DND-41 (cell line): ENCODE measurements around the gene RABL2A.
"Not testable (repeated sequence)": the region's sequence is repeated elsewhere in the genome, so short reads cannot be mapped to it uniquely, and the experiment has no call there.

Experiments used
- ATAC-seq: fragments of 200-7000 bp; cut with Tn5 transposase; 3 replicates; pipeline ENCODE4 v1.9.1; 2021; ENCODE audit warnings: low read depth; ENCODE audit not compliant: insufficient read depth
- DNase-seq: peaks from one replicate; pipeline ENCODE4 v3.0.0-alpha.2; 2020
- H2AFZ ChIP-seq: 2 replicates; pipeline ENCODE4 v1.6.0; 2012; ENCODE audit warnings: low read depth, low read length
- H3K27ac ChIP-seq: 2 replicates; pipeline ENCODE4 v1.5.1; 2012; ENCODE audit warnings: low read length, inconsistent platforms
- H3K27me3 ChIP-seq: fragments of 200-600 bp; sonication (generic); 2 replicates; pipeline ENCODE4 v1.6.0; 2012; ENCODE audit warnings: low read length, mild to moderate bottlenecking, inconsistent platforms; ENCODE audit not compliant: insufficient read depth, poor library complexity
- H3K36me3 ChIP-seq: 2 replicates; pipeline ENCODE4 v1.5.1; 2012; ENCODE audit warnings: low read length, inconsistent platforms; ENCODE audit not compliant: insufficient read depth
- H3K4me1 ChIP-seq: 2 replicates; pipeline ENCODE4 v1.5.1; 2012; ENCODE audit warnings: mild to moderate bottlenecking, low read length; ENCODE audit not compliant: insufficient read depth
- H3K4me2 ChIP-seq: 2 replicates; pipeline ENCODE4 v1.6.0; 2012; ENCODE audit warnings: mild to moderate bottlenecking, moderate library complexity, low read length, inconsistent platforms; ENCODE audit not compliant: insufficient read depth
- H3K4me3 ChIP-seq, 2 experiments: fragments of 200-600 bp in 1 of 2; shearing (Covaris generic) in 1 of 2; 2 replicates each; pipeline ENCODE4 v1.5.1; 2012 to 2016; ENCODE audit warnings: inconsistent platforms in 2 of 2, low read length in 2 of 2, mild to moderate bottlenecking in 2 of 2, low read depth in 1 of 2, moderate library complexity in 1 of 2
- H3K79me2 ChIP-seq: 2 replicates; pipeline ENCODE4 v1.6.0; 2012; ENCODE audit warnings: low read length, inconsistent platforms; ENCODE audit not compliant: insufficient read depth
- H3K9ac ChIP-seq: 2 replicates; pipeline ENCODE4 v1.6.0; 2012; ENCODE audit warnings: low read depth, mild to moderate bottlenecking, inconsistent platforms, low read length, moderate library complexity
- H3K9me3 ChIP-seq: 2 replicates; pipeline ENCODE4 v1.5.1; 2012; ENCODE audit warnings: low read length, moderate library complexity, mild to moderate bottlenecking, inconsistent platforms; ENCODE audit not compliant: insufficient read depth, severe bottlenecking
- H4K20me1 ChIP-seq: 2 replicates; pipeline ENCODE4 v1.6.0; 2012; ENCODE audit warnings: low read length; ENCODE audit not compliant: insufficient read depth

The RABL2A gene

DNA sequence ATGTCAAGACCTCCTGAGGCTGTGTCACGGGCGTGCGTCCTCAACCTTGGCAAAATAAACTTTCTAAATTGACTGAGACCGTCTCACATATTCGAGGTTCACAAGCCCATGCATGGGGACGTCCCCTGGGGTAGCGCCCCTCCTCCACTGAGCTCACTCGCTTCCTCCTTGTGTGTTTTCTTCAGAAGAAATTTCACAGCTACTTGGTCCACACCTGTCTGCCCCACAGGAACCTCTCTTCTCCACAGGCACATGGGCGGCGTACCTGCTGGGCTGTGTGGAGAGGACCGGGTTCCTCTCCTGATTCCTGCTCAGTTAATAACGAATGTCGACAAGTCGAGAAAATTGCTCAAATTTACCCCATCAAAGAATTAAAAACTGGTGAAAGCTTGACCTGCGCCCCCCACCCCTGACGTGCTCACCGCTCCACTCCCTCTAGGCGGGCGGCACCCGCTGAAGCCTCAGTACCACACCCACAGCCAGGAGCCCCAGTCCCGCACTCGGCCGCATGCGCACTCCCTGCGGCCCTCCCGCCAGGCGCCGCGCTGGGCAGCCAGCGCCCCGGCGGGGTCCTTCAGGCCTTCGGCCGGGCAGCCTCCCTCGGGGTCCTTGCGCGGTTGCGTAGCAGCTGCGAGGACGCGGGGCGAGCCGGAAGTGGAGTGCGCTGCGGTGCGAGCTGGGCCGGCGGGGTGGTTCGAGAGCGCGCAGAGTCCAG lies at the start of gene RABL2A:
TSS of gene RABL2A (plus strand) at position 651 of the 715 bp plus-strand sequence. CDS start 1,341 bp downstream, outside the sequence.
- H3K36me3 ChIP-seq, H3K9me3 ChIP-seq, H4K20me1 ChIP-seq, H3K27me3 ChIP-seq, H3K79me2 ChIP-seq: not testable (repeated sequence)
- Histone ChIP-seq H3K4me2 (peak within 1 kb of the TSS; percentile 71), H3K9ac (peak within 1 kb of the TSS; percentile 54), H3K4me1 (peaks cover 12% of the 10 kb centered on the region), H3K27ac (peak within 1 kb of the TSS; percentile 57), H2AFZ (peak within 1 kb of the TSS; percentile 78), H3K4me3 (peak within 1 kb of the TSS; percentile 33 to 67; a peak in 3 of 4 replicates)
- DNase-seq, result peak; percentile 90
- peak; percentile 96 for ATAC-seq

DNA sequence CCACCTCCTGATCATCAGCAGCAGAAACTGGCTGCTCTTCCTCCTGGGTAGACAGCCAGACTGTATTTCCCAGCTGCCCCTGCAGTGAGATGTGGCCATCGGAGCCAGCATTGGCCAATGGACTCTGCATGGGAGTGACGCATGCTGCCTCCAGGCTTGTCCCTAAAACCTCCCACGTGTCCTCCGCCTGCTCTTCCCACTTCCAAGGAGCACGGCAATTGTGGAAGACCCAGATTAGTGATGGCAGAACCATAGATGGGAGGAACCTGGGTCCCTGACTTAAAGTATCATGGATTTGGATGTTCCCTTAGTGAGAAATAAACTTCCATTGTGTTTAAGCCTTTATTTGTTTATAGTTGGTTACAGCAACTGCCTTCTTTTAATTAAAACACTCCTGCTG lies 48.6 kb upstream of the RABL2A start:
- not testable (repeated sequence) for DNase-seq, H4K20me1 ChIP-seq, H2AFZ ChIP-seq, H3K4me3 ChIP-seq, H3K36me3 ChIP-seq, H3K27me3 ChIP-seq, H3K79me2 ChIP-seq, H3K9me3 ChIP-seq, ATAC-seq, H3K9ac ChIP-seq, H3K27ac ChIP-seq, H3K4me2 ChIP-seq
- peaks cover 13% of the 10 kb centered on the region for H3K4me1 ChIP-seq

DNA sequence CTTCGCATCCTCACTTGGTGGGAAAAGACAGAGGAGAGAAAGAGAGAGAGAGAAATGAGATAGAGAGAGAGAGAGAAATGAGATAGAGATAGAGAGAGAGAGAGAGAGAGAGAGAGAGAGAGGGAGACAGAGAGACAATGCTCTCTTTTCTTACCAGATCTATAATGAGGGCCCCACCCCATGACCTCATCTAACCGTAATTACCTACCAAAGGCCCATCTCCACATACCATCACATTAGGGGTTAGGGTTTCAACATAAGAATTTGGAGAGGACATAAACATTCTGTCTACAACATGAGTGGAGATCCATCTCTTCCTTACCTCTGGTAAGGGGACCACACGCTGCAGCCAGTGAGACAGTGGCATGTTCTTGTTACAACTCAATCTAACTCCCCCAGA lies 44.6 kb upstream of the RABL2A start:
- Histone ChIP-seq H3K4me3 (peak overlapping the region in 1 of 2 experiments; percentile 69; a peak in 1 of 4 replicates), H2AFZ (peak overlapping the region; percentile 59), H3K79me2 (peaks cover 12% of the 10 kb centered on the region), H3K4me2 (peak overlapping the region; percentile 84), H3K4me1 (peaks cover 25% of the 10 kb centered on the region)
- H4K20me1 ChIP-seq, H3K36me3 ChIP-seq, H3K27me3 ChIP-seq, ATAC-seq, H3K9ac ChIP-seq, DNase-seq, H3K9me3 ChIP-seq, H3K27ac ChIP-seq: not testable (repeated sequence)

DNA sequence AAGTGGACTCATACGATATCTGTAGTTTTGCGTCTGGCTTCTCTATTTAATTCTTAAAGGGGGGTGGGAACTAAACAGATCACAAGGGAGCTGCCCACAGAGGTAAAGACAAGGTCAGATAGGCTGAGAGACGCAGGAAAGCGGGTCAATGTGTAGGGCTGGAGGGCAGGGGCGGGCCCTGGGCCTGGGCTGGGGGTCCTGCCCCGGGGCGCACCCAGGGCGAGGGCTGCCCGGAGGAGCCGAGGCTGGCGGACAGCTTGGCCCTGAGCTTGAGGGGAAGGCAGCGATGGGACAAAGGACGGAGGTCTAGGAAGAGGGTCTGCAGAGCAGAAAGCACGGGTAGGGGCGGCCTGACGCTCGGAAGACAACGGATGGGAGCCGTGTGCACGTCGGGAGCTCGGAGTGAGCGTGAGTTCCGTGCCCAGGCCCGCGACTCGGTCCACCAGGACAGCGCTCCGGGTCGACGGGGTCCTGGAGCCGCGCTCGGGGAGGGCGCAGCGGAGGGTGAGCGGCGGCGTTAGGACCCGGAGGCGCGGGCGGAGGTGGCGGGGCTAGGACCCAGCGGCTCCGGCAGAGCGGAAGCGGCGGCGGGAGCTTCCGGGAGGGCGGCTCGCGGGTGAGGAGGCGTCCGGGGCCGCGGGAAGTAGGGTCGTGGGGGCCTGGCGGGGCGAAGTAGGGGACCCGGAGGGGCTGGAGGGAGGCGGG lies 43.4 kb upstream of the RABL2A start:
- Histone ChIP-seq H3K4me3 (peak overlapping the region; percentile 59 to 69), H3K4me1 (peaks cover 25% of the 10 kb centered on the region), H3K4me2 (peak overlapping the region; percentile 84), H2AFZ (peak overlapping the region; percentile 92), H3K9ac (peak overlapping the region; percentile 87), H3K79me2 (peaks cover 12% of the 10 kb centered on the region), H3K27ac (peak overlapping the region; percentile 83)
- H3K9me3 ChIP-seq, H4K20me1 ChIP-seq, H3K27me3 ChIP-seq, H3K36me3 ChIP-seq: not testable (repeated sequence)
- ATAC-seq, result peak; percentile 62; the same call in 1 of the 3 replicates
- DNase-seq, result peak; percentile 84

DNA sequence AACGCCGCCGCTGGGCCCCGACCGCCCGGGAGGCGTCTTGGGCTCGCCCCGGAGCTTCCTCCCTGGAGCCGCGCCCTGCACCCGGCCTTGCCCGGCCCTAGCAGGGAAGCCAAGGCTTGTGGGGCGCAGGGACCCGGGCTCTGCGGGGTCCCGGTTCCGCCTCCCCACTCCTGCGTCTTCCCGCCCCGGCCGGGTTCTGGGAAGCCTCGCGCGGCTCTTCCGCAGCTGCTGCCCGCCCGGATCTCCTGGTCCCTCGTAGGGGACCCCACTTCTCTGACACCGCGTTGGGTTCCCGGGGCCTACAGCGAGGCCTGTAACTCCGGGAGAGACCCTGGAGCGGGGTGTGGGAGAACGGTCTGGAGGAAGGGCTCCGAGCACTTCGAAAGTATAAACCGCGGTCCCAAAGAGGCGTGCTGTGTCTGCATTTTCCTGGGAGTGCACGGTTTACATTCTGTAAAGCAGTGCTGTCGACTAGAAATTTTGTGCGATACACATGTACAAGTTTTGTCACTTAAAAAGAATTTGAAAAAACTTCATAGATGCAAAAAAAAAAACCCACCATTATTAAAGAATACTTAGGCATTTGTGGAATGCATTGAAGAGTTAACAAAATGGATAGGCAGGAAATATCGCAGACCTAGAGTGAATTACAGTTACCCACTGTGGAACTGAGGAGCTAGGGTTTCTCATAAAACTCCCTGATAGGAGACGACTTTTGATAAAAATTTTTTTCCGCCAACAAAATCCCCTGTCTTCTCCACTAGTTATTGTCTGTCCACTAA lies 42.6 kb upstream of the RABL2A start:
- Histone ChIP-seq H3K4me3 (peak overlapping the region; percentile 59 to 67; a peak in 3 of 4 replicates), H3K9ac (peak overlapping the region; percentile 87), H3K4me2 (peak overlapping the region; percentile 70), H3K79me2 (peaks cover 12% of the 10 kb centered on the region), H3K4me1 (peaks cover 25% of the 10 kb centered on the region), H3K27ac (peak overlapping the region; percentile 70)
- not testable (repeated sequence) for H3K9me3 ChIP-seq, H4K20me1 ChIP-seq, H2AFZ ChIP-seq, ATAC-seq, H3K27me3 ChIP-seq, H3K36me3 ChIP-seq
- DNase-seq, result peak; percentile 38
